Panc1 (cell line): ENCODE results near the gene FSIP1. TPM values are rescaled to one million over a fixed set of nuclear protein-coding genes. Genes with fewer than 3 reads are reported as not detected.

Experiments
- ATAC-seq: fragments of 200-7000 bp; cut with Tn5 transposase; 2 replicates; pipeline ENCODE4 v1.9.1; 2020; ENCODE audit warnings: mild to moderate bottlenecking, moderate library complexity
- BruUV-seq: library from RNA; stranded (reverse); fragments of 400-500 nt; replicated peaks from 2 replicates; lab custom pipeline; 2021; lab: Mats Ljungman, UMichigan
- CTCF ChIA-PET: fragments of 300-600 bp; sonication (Branson Sonifier 250); formaldehyde crosslinking; loops from one replicate; lab custom pipeline; 2022; ENCODE audit warnings: antibody characterized with exemption; lab: Charles Lee
- POLR2A ChIA-PET: fragments of 300-600 bp; sonication (Branson Sonifier 250); formaldehyde crosslinking; loops from one replicate; lab custom pipeline; 2022; ENCODE audit warnings: antibody characterized with exemption; lab: Charles Lee
- DNase-seq: peaks from one replicate; pipeline ENCODE4 v3.0.0-alpha.2; 2010; ENCODE audit warnings: low read depth, low spot score
- H3K27ac ChIP-seq: 2 replicates; pipeline ENCODE4 v1.5.1; 2011; ENCODE audit warnings: mild to moderate bottlenecking, low read length, inconsistent platforms
- H3K27me3 ChIP-seq: fragments of 200-500 bp; sonication (Bioruptor generic); 2 replicates; pipeline ENCODE4 v1.6.0; 2014; ENCODE audit warnings: low read length, inconsistent platforms; ENCODE audit not compliant: control insufficient read depth, insufficient read depth
- H3K36me3 ChIP-seq: fragments of 200-500 bp; sonication (Bioruptor generic); 2 replicates; pipeline ENCODE4 v1.5.1; 2014; ENCODE audit warnings: inconsistent platforms, mild to moderate bottlenecking, low read length, moderate library complexity; ENCODE audit not compliant: control insufficient read depth, insufficient read depth
- H3K4me1 ChIP-seq: 2 replicates; pipeline ENCODE4 v1.5.1; 2011; ENCODE audit warnings: inconsistent platforms, mild to moderate bottlenecking, low read length, moderate library complexity; ENCODE audit not compliant: control insufficient read depth, insufficient read depth
- H3K4me3 ChIP-seq, 2 experiments: 2 replicates each; pipeline ENCODE4 v1.5.1; 2011 to 2012; ENCODE audit warnings: low read depth in 2 of 2, low read length in 2 of 2, mild to moderate bottlenecking in 2 of 2, inconsistent platforms in 1 of 2, moderate library complexity in 1 of 2
- H3K9me3 ChIP-seq: fragments of 200-500 bp; sonication (Bioruptor generic); 2 replicates; pipeline ENCODE4 v1.5.1; 2014; ENCODE audit warnings: low read depth, mild to moderate bottlenecking, inconsistent platforms, low read length, moderate library complexity; ENCODE audit not compliant: control insufficient read depth, insufficient read depth
- POLR2AphosphoS5 ChIP-seq: IDR thresholded peaks from 2 replicates; pipeline ENCODE4 v1.6.1; 2012; ENCODE audit warnings: mild to moderate bottlenecking, low read depth, low read length, moderate library complexity
- SIN3A ChIP-seq: IDR thresholded peaks from 2 replicates; pipeline ENCODE4 v1.6.1; 2012; ENCODE audit warnings: low read depth, mild to moderate bottlenecking, low read length, moderate library complexity, borderline replicate concordance; ENCODE audit not compliant: insufficient read depth
- TCF7L2 ChIP-seq: IDR thresholded peaks from 2 replicates; pipeline ENCODE4 v1.6.1; 2011; ENCODE audit warnings: mild to moderate bottlenecking, low read depth, low read length, inconsistent platforms
- in situ Hi-C: cut with HindIII; loops from 2 replicates; pipeline ENCODE4 v1.10.0; 2016; ENCODE audit warnings: low sequenced_read_pairs, low pct_unique_long_range_greater_than_20kb
- intact Hi-C: fragments of 100-400 bp; cut with micrococcal nuclease; formaldehyde crosslinking; loops from one replicate; pipeline ENCODE4 v1.10.0; 2022; ENCODE audit not compliant: unreplicated experiment
- total RNA-seq: library from RNA; stranded (reverse); gene quantifications from one replicate; pipeline ENCODE4 v1.2.1, GENCODE V29; 2021; ENCODE audit not compliant: unreplicated experiment
- TF ChIP-seq, protein P1 (sequence below): fragments of 450-650 bp; IDR thresholded peaks from 2 replicates; pipeline ENCODE4 v1.5.1; 2017; ENCODE audit warnings: mild to moderate bottlenecking
- TF ChIP-seq, protein P2 (sequence below), 2 experiments: IDR thresholded peaks; 2 replicates each; pipeline ENCODE4 v1.6.1; 2011 to 2012; ENCODE audit warnings: low read depth in 2 of 2, control low read depth in 1 of 2, low read length in 1 of 2, mild to moderate bottlenecking in 1 of 2, moderate library complexity in 1 of 2; ENCODE audit not compliant: insufficient read depth in 1 of 2

The FSIP1 gene
- total RNA-seq, 1 experiment from 2014 or later: 1.4 TPM

DNA sequence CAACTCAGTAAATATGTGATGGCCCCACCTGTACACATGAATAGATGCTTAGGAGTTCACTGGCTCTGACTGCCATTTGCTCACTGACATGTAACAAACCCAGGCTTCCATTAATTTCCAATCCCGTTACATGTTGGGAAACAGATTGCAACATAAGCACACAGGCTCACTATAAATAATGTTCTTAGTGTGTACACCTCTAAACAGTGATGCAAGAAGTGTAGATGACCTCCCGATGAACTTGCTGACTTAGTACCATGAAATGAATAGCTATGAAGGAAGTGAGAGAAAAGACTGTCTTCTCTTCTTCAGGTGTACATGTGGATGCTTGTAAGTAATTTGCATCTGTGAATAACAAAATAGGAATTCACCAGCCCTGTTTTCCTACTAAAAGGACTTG lies 21.4 kb upstream of the FSIP1 start:
- no peaks in the 10 kb centered on the region for H3K27me3 ChIP-seq
- no peak overlapping the region for H3K4me3 ChIP-seq
- ATAC-seq (no peak), DNase-seq (no peak)
- no peak overlapping the region for H3K27ac ChIP-seq
- H3K36me3 ChIP-seq: no peaks in the 10 kb centered on the region
- ChIA-PET CTCF (no interaction called here), POLR2A (no interaction called here)
- in situ Hi-C loops (no loop called here), intact Hi-C loops (no loop called here)
- H3K9me3 ChIP-seq: no peaks in the 10 kb centered on the region
- no peaks in the 10 kb centered on the region for H3K4me1 ChIP-seq
- no TSS peak for BruUV-seq
- no peak for TF ChIP-seq SIN3A
- no peak for TF ChIP-seq POLR2AphosphoS5
- TF ChIP-seq TCF7L2: no peak
- TF ChIP-seq, protein P1, sequence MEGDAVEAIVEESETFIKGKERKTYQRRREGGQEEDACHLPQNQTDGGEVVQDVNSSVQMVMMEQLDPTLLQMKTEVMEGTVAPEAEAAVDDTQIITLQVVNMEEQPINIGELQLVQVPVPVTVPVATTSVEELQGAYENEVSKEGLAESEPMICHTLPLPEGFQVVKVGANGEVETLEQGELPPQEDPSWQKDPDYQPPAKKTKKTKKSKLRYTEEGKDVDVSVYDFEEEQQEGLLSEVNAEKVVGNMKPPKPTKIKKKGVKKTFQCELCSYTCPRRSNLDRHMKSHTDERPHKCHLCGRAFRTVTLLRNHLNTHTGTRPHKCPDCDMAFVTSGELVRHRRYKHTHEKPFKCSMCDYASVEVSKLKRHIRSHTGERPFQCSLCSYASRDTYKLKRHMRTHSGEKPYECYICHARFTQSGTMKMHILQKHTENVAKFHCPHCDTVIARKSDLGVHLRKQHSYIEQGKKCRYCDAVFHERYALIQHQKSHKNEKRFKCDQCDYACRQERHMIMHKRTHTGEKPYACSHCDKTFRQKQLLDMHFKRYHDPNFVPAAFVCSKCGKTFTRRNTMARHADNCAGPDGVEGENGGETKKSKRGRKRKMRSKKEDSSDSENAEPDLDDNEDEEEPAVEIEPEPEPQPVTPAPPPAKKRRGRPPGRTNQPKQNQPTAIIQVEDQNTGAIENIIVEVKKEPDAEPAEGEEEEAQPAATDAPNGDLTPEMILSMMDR: no peak
- TF ChIP-seq, protein P2, sequence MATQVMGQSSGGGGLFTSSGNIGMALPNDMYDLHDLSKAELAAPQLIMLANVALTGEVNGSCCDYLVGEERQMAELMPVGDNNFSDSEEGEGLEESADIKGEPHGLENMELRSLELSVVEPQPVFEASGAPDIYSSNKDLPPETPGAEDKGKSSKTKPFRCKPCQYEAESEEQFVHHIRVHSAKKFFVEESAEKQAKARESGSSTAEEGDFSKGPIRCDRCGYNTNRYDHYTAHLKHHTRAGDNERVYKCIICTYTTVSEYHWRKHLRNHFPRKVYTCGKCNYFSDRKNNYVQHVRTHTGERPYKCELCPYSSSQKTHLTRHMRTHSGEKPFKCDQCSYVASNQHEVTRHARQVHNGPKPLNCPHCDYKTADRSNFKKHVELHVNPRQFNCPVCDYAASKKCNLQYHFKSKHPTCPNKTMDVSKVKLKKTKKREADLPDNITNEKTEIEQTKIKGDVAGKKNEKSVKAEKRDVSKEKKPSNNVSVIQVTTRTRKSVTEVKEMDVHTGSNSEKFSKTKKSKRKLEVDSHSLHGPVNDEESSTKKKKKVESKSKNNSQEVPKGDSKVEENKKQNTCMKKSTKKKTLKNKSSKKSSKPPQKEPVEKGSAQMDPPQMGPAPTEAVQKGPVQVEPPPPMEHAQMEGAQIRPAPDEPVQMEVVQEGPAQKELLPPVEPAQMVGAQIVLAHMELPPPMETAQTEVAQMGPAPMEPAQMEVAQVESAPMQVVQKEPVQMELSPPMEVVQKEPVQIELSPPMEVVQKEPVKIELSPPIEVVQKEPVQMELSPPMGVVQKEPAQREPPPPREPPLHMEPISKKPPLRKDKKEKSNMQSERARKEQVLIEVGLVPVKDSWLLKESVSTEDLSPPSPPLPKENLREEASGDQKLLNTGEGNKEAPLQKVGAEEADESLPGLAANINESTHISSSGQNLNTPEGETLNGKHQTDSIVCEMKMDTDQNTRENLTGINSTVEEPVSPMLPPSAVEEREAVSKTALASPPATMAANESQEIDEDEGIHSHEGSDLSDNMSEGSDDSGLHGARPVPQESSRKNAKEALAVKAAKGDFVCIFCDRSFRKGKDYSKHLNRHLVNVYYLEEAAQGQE (IDR thresholded peaks at IDR 0.05; ENCODE audit: insufficient read depth in 1 of 2, low read depth in 2 of 2, low read length in 1 of 2): no peak

DNA sequence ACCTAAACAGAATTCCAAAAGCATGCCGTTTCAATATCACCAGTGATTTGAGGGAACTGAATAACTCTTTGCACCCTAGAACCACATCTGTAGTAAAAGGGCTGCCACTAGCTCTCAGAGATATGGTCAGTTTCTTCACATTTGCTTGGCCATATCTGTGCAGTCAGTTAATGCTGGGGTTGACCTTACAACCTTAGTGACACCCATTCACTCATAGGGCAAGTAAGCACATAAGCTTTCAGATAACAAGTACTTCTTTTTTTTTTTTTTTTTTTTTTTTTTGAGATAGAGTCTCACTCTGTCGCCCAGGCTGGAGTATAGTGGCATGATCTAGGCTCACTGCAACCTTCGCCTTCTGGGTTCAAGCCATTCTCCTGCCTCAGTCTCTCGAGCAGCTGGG lies 20.4 kb upstream of the FSIP1 start:
- ATAC-seq (no peak), DNase-seq (no peak)
- H3K27ac ChIP-seq: no peak overlapping the region
- in situ Hi-C loops (no loop called here), intact Hi-C loops (no loop called here)
- no peak for TF ChIP-seq POLR2AphosphoS5
- TF ChIP-seq TCF7L2: no peak
- TF ChIP-seq, protein P1: no peak
- TF ChIP-seq, protein P2 (IDR thresholded peaks at IDR 0.05; ENCODE audit: insufficient read depth in 1 of 2, low read depth in 2 of 2, low read length in 1 of 2): no peak
- no peak for TF ChIP-seq SIN3A
- no peaks in the 10 kb centered on the region for H3K36me3 ChIP-seq
- H3K4me1 ChIP-seq: no peaks in the 10 kb centered on the region
- BruUV-seq: no TSS peak
- H3K27me3 ChIP-seq: no peaks in the 10 kb centered on the region
- CTCF ChIA-PET: no interaction called here
- no peak overlapping the region for H3K4me3 ChIP-seq
- no peaks in the 10 kb centered on the region for H3K9me3 ChIP-seq
- POLR2A ChIA-PET: interaction anchor here (0.6 kb wide), 1 partner anchor 155 kb away, joined by 3 read pairs; no protein-coding TSS in a partner anchor
